H1 (cell line): ENCODE measurements around the gene MACROD2. TPM values are rescaled to one million over a fixed set of nuclear protein-coding genes. Genes with fewer than 3 reads are reported as not detected.

Experiments used
- CTCF ChIA-PET: fragments of 300-600 bp; sonication (Branson Sonifier 250); formaldehyde crosslinking; loops from one replicate; lab custom pipeline; 2021; ENCODE audit not compliant: partially characterized antibody; lab: Charles Lee
- POLR2A ChIA-PET: fragments of 300-600 bp; sonication (Branson Sonifier 250); formaldehyde crosslinking; loops from one replicate; lab custom pipeline; 2021; ENCODE audit warnings: inconsistent platforms; ENCODE audit not compliant: partially characterized antibody; lab: Charles Lee
- DNase-seq, 2 experiments: peaks; one replicate each; pipeline versions ENCODE4 v3.0.0 to v3.0.0-alpha.2; 2010 to 2022; ENCODE audit warnings: low spot score in 2 of 2, low read depth in 1 of 2, mixed read lengths in 1 of 2
- FAIRE-seq: peaks from 2 replicates; lab custom pipeline; 2011; peaks lifted over from hg19 to GRCh38; lab: Jason Lieb, UNC
- H2AFZ ChIP-seq: 2 replicates; pipeline ENCODE4 v1.8.1; 2012; ENCODE audit warnings: low read length, inconsistent platforms
- H2AK5ac ChIP-seq: 2 replicates; pipeline ENCODE4 v1.6.1; 2013; ENCODE audit warnings: low read depth, low read length
- H2BK120ac ChIP-seq: replicated peaks from 2 replicates; pipeline ENCODE3; 2013; ENCODE audit warnings: low read depth, low read length, inconsistent platforms
- H2BK12ac ChIP-seq: 2 replicates; pipeline ENCODE4 v1.6.1; 2013; ENCODE audit warnings: low read depth, low read length
- H2BK15ac ChIP-seq: 2 replicates; pipeline ENCODE4 v1.6.1; 2013; ENCODE audit warnings: low read length
- H2BK20ac ChIP-seq: 2 replicates; pipeline ENCODE4 v1.6.1; 2013; ENCODE audit warnings: low read length
- H2BK5ac ChIP-seq: 2 replicates; pipeline ENCODE4 v1.6.1; 2013; ENCODE audit warnings: low read depth, low read length
- H3K14ac ChIP-seq: 2 replicates; pipeline ENCODE4 v1.6.1; 2013; ENCODE audit warnings: inconsistent platforms; ENCODE audit not compliant: insufficient read length
- H3K18ac ChIP-seq: 2 replicates; pipeline ENCODE4 v1.6.1; 2013; ENCODE audit warnings: low read length; ENCODE audit errors: extremely low read depth
- H3K23ac ChIP-seq: 2 replicates; pipeline ENCODE4 v1.6.1; 2013; ENCODE audit warnings: inconsistent platforms; ENCODE audit not compliant: insufficient read length
- H3K23me2 ChIP-seq: 2 replicates; pipeline ENCODE4 v1.6.1; 2013; ENCODE audit warnings: low read depth, low read length
- H3K27ac ChIP-seq: 2 replicates; pipeline ENCODE4 v1.6.1; 2011; ENCODE audit warnings: low read depth, low read length, inconsistent platforms
- H3K27me3 ChIP-seq, 4 experiments: replicated peaks in 1 of 4; 1 replicate in 1 of 4; 2 replicates in 3 of 4; pipeline versions ENCODE4 v1.6.1 to v1.8.1; 2011 to 2013; ENCODE audit warnings: low read length in 3 of 4, mild to moderate bottlenecking in 3 of 4, inconsistent platforms in 2 of 4, mixed read lengths in 2 of 4, moderate library complexity in 1 of 4; ENCODE audit not compliant: control insufficient read depth in 3 of 4, insufficient read depth in 3 of 4; ENCODE audit errors: extremely low read depth in 1 of 4
- H3K36me3 ChIP-seq, 4 experiments: 2 replicates each; pipeline versions ENCODE4 v1.6.1 to v1.8.1; 2011 to 2013; ENCODE audit warnings: mild to moderate bottlenecking in 4 of 4, low read length in 3 of 4, moderate library complexity in 2 of 4, control low read depth in 1 of 4, inconsistent platforms in 1 of 4; ENCODE audit not compliant: insufficient read depth in 4 of 4, control insufficient read depth in 2 of 4
- H3K4ac ChIP-seq: replicated peaks from 2 replicates; pipeline ENCODE3; 2013; ENCODE audit warnings: low read length, low read depth, mixed read lengths, inconsistent platforms; ENCODE audit not compliant: insufficient read length
- H3K4me1 ChIP-seq, 4 experiments: replicated peaks in 1 of 4; 1 replicate in 1 of 4; 2 replicates in 3 of 4; pipeline versions ENCODE4 v1.6.1 to v1.8.1; 2011 to 2013; ENCODE audit warnings: low read length in 3 of 4, inconsistent platforms in 2 of 4, mixed read lengths in 1 of 4; ENCODE audit not compliant: insufficient read depth in 4 of 4, control insufficient read depth in 3 of 4
- H3K4me2 ChIP-seq, 2 experiments: 2 replicates each; pipeline versions ENCODE4 v1.6.1 to v1.8.1; 2011 to 2013; ENCODE audit warnings: low read depth in 2 of 2, low read length in 2 of 2, control low read depth in 1 of 2, inconsistent platforms in 1 of 2, mild to moderate bottlenecking in 1 of 2; ENCODE audit not compliant: insufficient read depth in 1 of 2
- H3K4me3 ChIP-seq, 4 experiments: fragments of 200-600, 300-600 bp in 1 of 4; sonication (generic), shearing (Covaris generic), sonication (Bioruptor Twin) in 1 of 4; 2 replicates each; pipeline versions ENCODE4 v1.5.1 to v1.8.1; 2011 to 2016; ENCODE audit warnings: low read length in 4 of 4, low read depth in 3 of 4, control low read depth in 2 of 4, inconsistent platforms in 2 of 4, mild to moderate bottlenecking in 2 of 4, mixed read lengths in 1 of 4, moderate library complexity in 1 of 4; ENCODE audit not compliant: insufficient read depth in 2 of 4; ENCODE audit errors: extremely low read depth in 1 of 4
- H3K56ac ChIP-seq: replicated peaks from 2 replicates; pipeline ENCODE3; 2013; ENCODE audit warnings: low read depth, mild to moderate bottlenecking, mixed read lengths, low read length, inconsistent platforms; ENCODE audit not compliant: insufficient read length
- H3K79me1 ChIP-seq: 2 replicates; pipeline ENCODE4 v1.6.1; 2013; ENCODE audit warnings: low read depth, low read length, control low read depth
- H3K79me2 ChIP-seq, 2 experiments: 2 replicates each; pipeline versions ENCODE4 v1.6.1 to v1.8.1; 2012 to 2013; ENCODE audit warnings: low read length in 2 of 2, mild to moderate bottlenecking in 2 of 2, inconsistent platforms in 1 of 2; ENCODE audit not compliant: insufficient read depth in 2 of 2, control insufficient read depth in 1 of 2
- H3K9ac ChIP-seq, 4 experiments: replicated peaks in 1 of 4; 1 replicate in 1 of 4; 2 replicates in 3 of 4; pipeline versions ENCODE4 v1.6.1 to v1.8.1; 2011 to 2013; ENCODE audit warnings: low read depth in 3 of 4, low read length in 3 of 4, control low read depth in 2 of 4, mild to moderate bottlenecking in 2 of 4, moderate library complexity in 2 of 4, inconsistent platforms in 1 of 4; ENCODE audit errors: extremely low read depth in 1 of 4
- H3K9me3 ChIP-seq, 2 experiments: 2 replicates each; pipeline versions ENCODE4 v1.6.1 to v1.8.1; 2012 to 2013; ENCODE audit warnings: mild to moderate bottlenecking in 2 of 2, moderate library complexity in 2 of 2, control low read depth in 1 of 2, inconsistent platforms in 1 of 2, low read depth in 1 of 2, low read length in 1 of 2, mixed read lengths in 1 of 2; ENCODE audit not compliant: insufficient read depth in 2 of 2
- H4K20me1 ChIP-seq, 2 experiments: replicated peaks in 1 of 2; 2 replicates each; pipeline versions ENCODE3 to v1.8.1; 2011 to 2013; ENCODE audit warnings: inconsistent platforms in 2 of 2, low read length in 2 of 2, mild to moderate bottlenecking in 1 of 2; ENCODE audit not compliant: insufficient read depth in 2 of 2, control insufficient read depth in 1 of 2
- H4K5ac ChIP-seq: 2 replicates; pipeline ENCODE4 v1.6.1; 2013; ENCODE audit warnings: low read length, low read depth, mixed read lengths, inconsistent platforms; ENCODE audit not compliant: insufficient read length
- H4K8ac ChIP-seq: 2 replicates; pipeline ENCODE4 v1.8.0; 2013; ENCODE audit warnings: mild to moderate bottlenecking, moderate library complexity, low read length, inconsistent platforms; ENCODE audit not compliant: insufficient read depth; ENCODE audit errors: extremely low read depth
- H4K91ac ChIP-seq: replicated peaks from 2 replicates; pipeline ENCODE3; 2013; ENCODE audit warnings: low read length, mixed read lengths, inconsistent platforms; ENCODE audit not compliant: insufficient read length
- BCL11A ChIP-seq, 2 experiments: IDR thresholded peaks; one replicate each; pipeline ENCODE4 v1.6.1; 2011; ENCODE audit warnings: low read depth in 2 of 2, low read length in 2 of 2, mild to moderate bottlenecking in 2 of 2
- EP300 ChIP-seq, 2 experiments: IDR thresholded peaks; 1 replicate in 1 of 2; 2 replicates in 1 of 2; pipeline ENCODE4 v1.6.1; 2011 to 2012; ENCODE audit warnings: low read depth in 2 of 2, low read length in 2 of 2, mild to moderate bottlenecking in 2 of 2, borderline replicate concordance in 1 of 2, inconsistent platforms in 1 of 2, moderate library complexity in 1 of 2
- EZH2 ChIP-seq: fragments of 200-600 bp; sonication (generic); IDR thresholded peaks from 2 replicates; pipeline ENCODE4 v1.7.1; 2012; ENCODE audit warnings: low read depth, mild to moderate bottlenecking, moderate library complexity, low read length, inconsistent platforms; ENCODE audit not compliant: severe bottlenecking
- JUN ChIP-seq: IDR thresholded peaks from 2 replicates; pipeline ENCODE4 v1.6.1; 2011; ENCODE audit warnings: low read depth, mild to moderate bottlenecking, improper control_type of control experiment, low read length
- KDM1A ChIP-seq: fragments of 200-600, 300-600 bp; sonication (generic); IDR thresholded peaks from 2 replicates; pipeline ENCODE4 v1.7.1; 2016; ENCODE audit warnings: mild to moderate bottlenecking, low read length, borderline replicate concordance
- KDM4A ChIP-seq: IDR thresholded peaks from one replicate; pipeline ENCODE4 v1.7.1; 2012; ENCODE audit warnings: low read depth, mild to moderate bottlenecking, moderate library complexity, low read length, inconsistent platforms; ENCODE audit not compliant: severe bottlenecking
- NANOG ChIP-seq: IDR thresholded peaks from 2 replicates; pipeline ENCODE4 v1.6.1; 2011; ENCODE audit warnings: low read length, low read depth, mild to moderate bottlenecking, inconsistent platforms; ENCODE audit not compliant: insufficient read depth, poor library complexity, severe bottlenecking
- PHF8 ChIP-seq: fragments of 200-600 bp; sonication (generic); conservative IDR thresholded peaks from 2 replicates; pipeline ENCODE4 v1.7.1; 2012; ENCODE audit warnings: low read depth, mild to moderate bottlenecking, inconsistent platforms, low read length, moderate library complexity
- RBBP5 ChIP-seq: IDR thresholded peaks from 2 replicates; pipeline ENCODE4 v1.7.1; 2012; ENCODE audit warnings: low read depth, mild to moderate bottlenecking, inconsistent platforms, low read length, moderate library complexity, borderline replicate concordance
- RNF2 ChIP-seq: fragments of 200-900, 300-1000 bp; sonication (generic); IDR thresholded peaks from 2 replicates; pipeline ENCODE4 v1.7.1; 2016; ENCODE audit warnings: borderline replicate concordance, low read depth, mild to moderate bottlenecking, antibody characterized with exemption, low read length; ENCODE audit not compliant: poor library complexity, severe bottlenecking; ENCODE audit errors: missing control alignments
- SIX5 ChIP-seq: IDR thresholded peaks from 2 replicates; pipeline ENCODE4 v1.6.1; 2011; ENCODE audit warnings: mild to moderate bottlenecking, low read depth, low read length
- SP4 ChIP-seq: IDR thresholded peaks from 2 replicates; pipeline ENCODE4 v1.6.1; 2012; ENCODE audit warnings: low read length, inconsistent platforms
- WGBS, 2 experiments: shearing (Covaris generic) in 1 of 2; methylation state at CpG; one replicate each; pipeline versions ENCODE4 v1.1.6 to v1.1.7; 2013 to 2015; ENCODE audit warnings: low lambda C conversion rate in 2 of 2, mixed read lengths in 2 of 2, inconsistent platforms in 1 of 2, low coverage in 1 of 2, missing lambda C conversion rate in 1 of 2; ENCODE audit not compliant: insufficient replicate concordance in 2 of 2, insufficient coverage in 1 of 2, insufficient read length in 1 of 2; ENCODE audit errors: extremely low coverage in 1 of 2, missing lambda C conversion rate in 1 of 2; 5-methylcytosine and 5-hydroxymethylcytosine counted together
- polyA plus RNA-seq, 7 experiments: library from polyadenylated mRNA; depleted of rRNA in 3 of 7; stranded (reverse) in 5 of 7; unstranded in 2 of 7; fragments of >200 nt in 5 of 7; fragments of 200-250 nt in 2 of 7; gene quantifications; 1 replicate in 5 of 7; 2 replicates in 1 of 7; 4 replicates in 1 of 7; pipeline versions ENCODE4 v1.2.1 to v1.2.3, GENCODE V29; 2011 to 2013; ENCODE audit warnings: missing spikeins in 2 of 7, mixed read lengths in 2 of 7
- total RNA-seq: library from RNA; stranded (reverse); fragmentation: NEBNext Ultra II Directional; extraction: Animal tissue kit (Norgen Biotek cat#: 25700); gene quantifications from 2 replicates; pipeline ENCODE4 v1.2.1, GENCODE V29; 2021
- TF ChIP-seq, protein P1 (sequence below): IDR thresholded peaks from 2 replicates; pipeline ENCODE4 v1.6.1; 2012; ENCODE audit warnings: inconsistent platforms

MACROD2 gene
- total and polyA plus RNA-seq, 2 of the 8 experiments (the other 6 are each of a cell fraction or from before 2014, with no cell fraction given) = 0.70 to 3.9 TPM

DNA sequence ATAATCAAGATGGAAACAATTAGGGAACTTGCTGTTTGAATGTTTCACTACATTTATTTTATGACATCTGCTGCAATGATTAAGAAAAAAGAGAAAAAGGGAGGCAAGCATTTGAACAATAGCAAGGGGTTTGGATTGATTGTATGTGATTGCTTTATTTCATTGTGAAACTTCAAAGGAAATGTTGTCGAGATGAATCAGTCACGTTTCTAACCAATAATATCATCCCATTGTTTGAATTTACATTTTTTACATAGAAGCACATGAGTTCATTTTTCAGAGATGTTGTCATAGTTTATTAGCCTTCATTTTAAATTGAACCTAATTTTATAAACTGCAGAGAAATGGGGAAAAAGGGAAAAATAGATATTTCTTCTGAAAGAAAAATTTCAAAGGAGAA lies 2006.0 kb downstream of the MACROD2 start:
- WGBS, 2 experiments = 86% methylated on average over 2 of the region's 2 CpGs; no CpG with 5 or more reads in 1 of the 2 experiments
- Histone ChIP-seq H3K27ac (no peak overlapping the region), H2BK20ac (no peak overlapping the region), H2BK120ac (no peak overlapping the region), H3K4me3 (no peak overlapping the region), H3K14ac (no peak overlapping the region), H3K4me2 (no peak overlapping the region), H3K36me3 (no peaks in the 10 kb centered on the region; a peak in 1 of 8 replicates), H3K79me2 (no peaks in the 10 kb centered on the region), H3K4me1 (peaks cover 2 to 5% (median 3%) of the 10 kb centered on the region in 4 experiments; a peak in 4 of 7 replicates), H4K8ac (no peak overlapping the region), H3K9ac (no peak overlapping the region), H4K5ac (no peak overlapping the region), H3K4ac (no peak overlapping the region), H3K27me3 (no peaks in the 10 kb centered on the region), H4K91ac (no peak overlapping the region), H3K9me3 (peaks cover 0 to 13% of the 10 kb centered on the region in 2 experiments; a peak in 2 of 4 replicates), H3K23me2 (no peaks in the 10 kb centered on the region), H4K20me1 (no peaks in the 10 kb centered on the region), H2AK5ac (no peak overlapping the region), H3K56ac (no peak overlapping the region), H2BK12ac (no peak overlapping the region), H2BK5ac (no peak overlapping the region), H2AFZ (no peak overlapping the region), H3K18ac (no peak overlapping the region), H3K79me1 (no peaks in the 10 kb centered on the region), H2BK15ac (no peak overlapping the region), H3K23ac (no peak overlapping the region)
- DNase-seq (no peak), FAIRE-seq (no peak)
- ChIA-PET POLR2A (no interaction called here), CTCF (no interaction called here)
- TF ChIP-seq SP4 = no peak
- TF ChIP-seq JUN = no peak
- TF ChIP-seq PHF8 = no peak
- TF ChIP-seq NANOG = no peak
- no peak for TF ChIP-seq BCL11A (IDR thresholded peaks at IDR 0.05; ENCODE audit: low read depth in 2 of 2, low read length in 2 of 2)
- TF ChIP-seq KDM4A = no peak
- TF ChIP-seq SIX5 = no peak
- no peak for TF ChIP-seq RNF2
- TF ChIP-seq, protein P1, sequence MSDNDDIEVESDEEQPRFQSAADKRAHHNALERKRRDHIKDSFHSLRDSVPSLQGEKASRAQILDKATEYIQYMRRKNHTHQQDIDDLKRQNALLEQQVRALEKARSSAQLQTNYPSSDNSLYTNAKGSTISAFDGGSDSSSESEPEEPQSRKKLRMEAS = no peak
- no peak for TF ChIP-seq KDM1A
- TF ChIP-seq EZH2 = no peak
- no peak for TF ChIP-seq RBBP5
- TF ChIP-seq EP300 (IDR thresholded peaks at IDR 0.05; ENCODE audit: borderline replicate concordance in 1 of 2, low read depth in 2 of 2, low read length in 2 of 2) = no peak
